GM10266 (cell line): ENCODE measurements around the gene CSRP1.

Experiments used
- DNase-seq: peaks from one replicate; pipeline ENCODE4 v3.0.0; 2012; ENCODE audit errors: extremely low spot score
- CTCF ChIP-seq: IDR thresholded peaks from 2 replicates; pipeline ENCODE4 v1.5.1; 2012; ENCODE audit warnings: mild to moderate bottlenecking, low read depth; ENCODE audit not compliant: control insufficient read depth, insufficient read depth; ENCODE audit errors: missing control alignments

Gene CSRP1

DNA sequence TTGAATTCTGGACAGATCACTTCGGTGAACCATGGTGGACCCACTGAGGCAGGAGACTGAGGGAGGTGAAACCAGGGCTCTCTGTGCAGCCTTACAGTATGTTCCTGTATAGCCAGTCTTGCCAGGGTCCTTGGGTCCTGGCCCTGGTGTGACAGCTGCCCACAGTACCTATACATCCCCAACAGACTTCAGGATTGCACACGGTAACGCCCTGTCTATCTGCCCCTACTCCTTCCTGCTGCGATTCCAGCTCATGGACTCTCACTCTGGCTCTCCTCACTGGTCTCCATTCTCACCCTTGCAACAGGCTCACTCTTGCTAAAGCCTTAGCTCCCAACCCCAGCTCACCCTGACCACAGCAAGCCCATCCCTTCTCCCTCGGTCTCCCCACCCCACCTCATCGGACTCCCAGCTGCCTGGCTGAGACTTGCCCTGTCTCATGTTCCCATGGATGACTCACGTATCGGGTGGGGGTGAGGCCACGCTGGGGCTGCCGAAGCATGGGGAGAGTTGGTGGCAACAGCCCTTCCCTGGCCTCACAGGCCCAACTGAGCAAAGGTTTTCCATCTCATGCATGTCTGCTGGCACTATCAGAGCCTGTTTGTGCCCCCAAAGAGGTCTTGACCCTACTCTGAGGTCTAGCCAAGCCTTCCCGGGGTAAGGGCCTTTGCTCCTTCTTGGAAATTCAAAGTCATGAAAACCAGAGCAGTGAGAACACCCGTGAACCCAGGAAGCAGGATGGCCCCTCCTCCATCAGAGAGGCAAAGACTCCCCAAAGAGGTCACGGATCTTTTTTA is 45.1 kb downstream of the CSRP1 start:
- no peak for DNase-seq
- no peak for TF ChIP-seq CTCF

GRCh38 chr1:201460814-201461644 is 45.9 kb downstream of the CSRP1 start:
- DNase-seq: no peak
- no peak for TF ChIP-seq CTCF

DNA sequence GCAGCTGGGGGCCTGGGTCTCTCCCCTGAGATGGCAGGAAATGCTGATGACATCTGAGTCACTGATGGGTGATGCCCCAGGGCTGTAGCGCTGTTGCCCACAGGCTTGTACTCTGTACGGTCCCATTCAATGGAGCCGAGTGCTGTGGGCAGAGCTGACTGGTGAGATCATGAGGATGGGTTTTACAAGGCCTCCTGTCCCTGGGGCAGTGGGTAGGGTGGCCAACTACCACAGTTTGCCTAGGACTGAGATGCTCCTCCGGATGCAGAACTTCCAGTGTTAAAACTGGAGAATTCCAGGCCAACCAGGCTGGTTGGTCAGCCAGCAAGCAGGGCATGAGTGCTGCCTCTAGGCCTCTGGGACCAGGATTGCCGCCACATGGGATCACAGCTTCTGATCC is 47.1 kb downstream of the CSRP1 start:
- no peak for TF ChIP-seq CTCF
- DNase-seq: no peak

DNA sequence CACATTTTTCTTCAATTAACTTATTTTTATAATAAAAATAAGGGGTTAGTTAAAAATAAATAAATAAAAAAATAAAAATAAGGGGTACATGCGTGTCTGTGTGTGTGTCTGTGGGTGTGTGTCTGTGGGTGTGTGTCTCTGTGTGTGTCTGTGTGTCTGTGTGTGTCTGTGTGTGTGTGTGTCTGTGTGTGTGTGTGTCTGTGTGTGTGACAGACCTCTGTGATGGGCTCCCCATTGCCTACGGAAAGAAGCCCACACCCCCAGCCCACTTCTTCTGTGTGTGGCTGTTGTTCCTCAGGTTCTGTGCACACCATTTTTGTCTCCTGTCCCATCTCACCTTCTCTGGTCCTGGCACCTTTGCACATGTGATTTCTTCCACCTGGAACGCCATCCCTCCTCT is 47.9 kb downstream of the CSRP1 start:
- TF ChIP-seq CTCF: no peak
- no peak for DNase-seq

- no peak for TF ChIP-seq CTCF
- no peak for DNase-seq
Observed at GRCh38 chr1:201457508-201457960, 49.4 kb downstream of the CSRP1 start.

- no peak for TF ChIP-seq CTCF
- DNase-seq: no peak
Observed at GRCh38 chr1:201456499-201457309, 50.2 kb downstream of the CSRP1 start.

DNA sequence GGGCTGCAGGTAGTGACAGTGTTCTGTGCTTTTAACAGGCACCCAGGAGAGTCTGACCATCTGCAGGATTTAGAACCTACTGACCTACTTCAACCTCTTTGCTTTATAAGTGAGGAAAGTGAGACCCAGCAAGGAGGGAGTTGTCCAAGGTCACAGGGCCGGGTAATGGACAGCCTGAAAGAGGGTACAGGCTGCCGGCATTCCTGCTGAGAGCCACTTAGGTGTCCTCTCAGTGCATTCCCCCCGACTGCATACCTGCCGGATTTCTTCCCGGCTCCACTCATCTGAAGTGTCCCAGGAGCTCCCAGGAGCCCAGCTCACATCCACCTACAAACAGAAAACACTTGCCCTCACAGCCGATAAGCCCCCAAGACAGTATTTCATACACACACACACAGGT is 51.8 kb downstream of the CSRP1 start:
- no peak for TF ChIP-seq CTCF
- DNase-seq: no peak
